GM10248 (cell line): Measurements from ENCODE around the gene NFE2L3.
"Not testable (repeated sequence)": the region's sequence is repeated elsewhere in the genome, so short reads cannot be mapped to it uniquely, and the experiment has no call there.

ENCODE experiments used
- CTCF ChIA-PET: fragments of 300-600 bp; sonication (Branson Sonifier 250); formaldehyde crosslinking; extraction: SDS; loops from one replicate; lab custom pipeline; 2021; ENCODE audit warnings: antibody characterized with exemption; lab: Yijun Ruan, JAX
- POLR2A ChIA-PET: fragments of 350-650 bp; sonication (Branson Sonifier 250); formaldehyde crosslinking; extraction: SDS; loops from one replicate; lab custom pipeline; 2020; ENCODE audit warnings: antibody characterized with exemption; lab: Yijun Ruan, JAX
- DNase-seq: peaks from one replicate; pipeline ENCODE4 v3.0.0; 2012; ENCODE audit errors: extremely low spot score
- CTCF ChIP-seq: IDR thresholded peaks from 2 replicates; pipeline ENCODE4 v1.5.1; 2012; ENCODE audit warnings: mild to moderate bottlenecking, low read depth; ENCODE audit errors: extremely low read depth, missing control alignments, control extremely low read depth

The NFE2L3 gene

GRCh38 chr7:26193432-26194207, 41.6 kb downstream of the NFE2L3 start:
- TF ChIP-seq CTCF: no peak
- CTCF ChIA-PET: interaction anchor here (0.9 to 3.2 kb wide), 6 partner anchors 13 to 301 kb away, joined by 3 to 10 read pairs (median 9); partner anchors contain the start of gene NFE2L3
- POLR2A ChIA-PET: interaction anchor here (1.1 to 2.1 kb wide), 4 partner anchors 11 to 42 kb away, joined by 3 to 11 read pairs (median 4); partner anchors contain the start of gene NFE2L3
- no peak for DNase-seq

- CTCF ChIA-PET: interaction anchor here (0.9 to 1.3 kb wide), 3 partner anchors 28 to 104 kb away, joined by 3 to 4 read pairs (median 3); partner anchors contain the start of gene NFE2L3
- POLR2A ChIA-PET: interaction anchor here (0.6 to 1.3 kb wide), 7 partner anchors 12 to 170 kb away, joined by 3 to 8 read pairs (median 6); no protein-coding TSS in a partner anchor
- not testable (repeated sequence) for DNase-seq
These were observed 42.8 kb downstream of the NFE2L3 start for GRCh38 chr7:26194764-26195163.

- TF ChIP-seq CTCF: no peak
- POLR2A ChIA-PET: interaction anchor here (0.6 to 1.3 kb wide), 7 partner anchors 12 to 170 kb away, joined by 3 to 8 read pairs (median 6); no protein-coding TSS in a partner anchor
- CTCF ChIA-PET: interaction anchor here (0.9 to 1.3 kb wide), 3 partner anchors 28 to 104 kb away, joined by 3 to 4 read pairs (median 3); partner anchors contain the start of gene NFE2L3
- DNase-seq: no peak
These were observed 43.2 kb downstream of the NFE2L3 start for GRCh38 chr7:26195182-26195581.

GRCh38 chr7:26195867-26196657, 44.1 kb downstream of the NFE2L3 start:
- TF ChIP-seq CTCF: no peak
- ChIA-PET POLR2A (interaction anchor here (1.7 to 2.8 kb wide), 3 partner anchors 8 to 304 kb away, joined by 6 to 41 read pairs (median 7); partner anchors contain the start of gene NFE2L3), CTCF (interaction anchor here (1.3 to 3.3 kb wide), 2 partner anchors 8 to 98 kb away, joined by 3 to 48 read pairs; no protein-coding TSS in a partner anchor)

GRCh38 chr7:26197153-26198115, 45.4 kb downstream of the NFE2L3 start:
- POLR2A ChIA-PET: interaction anchor here (0.9 to 2.8 kb wide), 7 partner anchors 9 to 335 kb away, joined by 3 to 41 read pairs (median 5); partner anchors contain the start of gene NFE2L3
- CTCF ChIA-PET: interaction anchor here (0.7 to 3.3 kb wide), 15 partner anchors 8 to 303 kb away, joined by 3 to 48 read pairs (median 4); partner anchors contain the start of gene NFE2L3

More at GRCh38 chr7:26195867-26196657, 44.1 kb downstream of the NFE2L3 start:
- DNase-seq: no peak

More at GRCh38 chr7:26197153-26198115, 45.4 kb downstream of the NFE2L3 start:
- TF ChIP-seq CTCF: no peak
- DNase-seq: no peak
